H1 (cell line): ENCODE results near the gene LPP. TPM values are rescaled to one million over a fixed set of nuclear protein-coding genes. Genes with fewer than 3 reads are reported as not detected.

ENCODE experiments used
- CTCF ChIA-PET: fragments of 300-600 bp; sonication (Branson Sonifier 250); formaldehyde crosslinking; loops from one replicate; lab custom pipeline; 2021; ENCODE audit not compliant: partially characterized antibody; lab: Charles Lee
- POLR2A ChIA-PET: fragments of 300-600 bp; sonication (Branson Sonifier 250); formaldehyde crosslinking; loops from one replicate; lab custom pipeline; 2021; ENCODE audit warnings: inconsistent platforms; ENCODE audit not compliant: partially characterized antibody; lab: Charles Lee
- DNase-seq, 2 experiments: peaks; one replicate each; pipeline versions ENCODE4 v3.0.0 to v3.0.0-alpha.2; 2010 to 2022; ENCODE audit warnings: low spot score in 2 of 2, low read depth in 1 of 2, mixed read lengths in 1 of 2
- FAIRE-seq: peaks from 2 replicates; lab custom pipeline; 2011; peaks lifted over from hg19 to GRCh38; lab: Jason Lieb, UNC
- H2AFZ ChIP-seq: 2 replicates; pipeline ENCODE4 v1.8.1; 2012; ENCODE audit warnings: low read length, inconsistent platforms
- H2AK5ac ChIP-seq: 2 replicates; pipeline ENCODE4 v1.6.1; 2013; ENCODE audit warnings: low read depth, low read length
- H2BK120ac ChIP-seq: replicated peaks from 2 replicates; pipeline ENCODE3; 2013; ENCODE audit warnings: low read depth, low read length, inconsistent platforms
- H2BK12ac ChIP-seq: 2 replicates; pipeline ENCODE4 v1.6.1; 2013; ENCODE audit warnings: low read depth, low read length
- H2BK15ac ChIP-seq: 2 replicates; pipeline ENCODE4 v1.6.1; 2013; ENCODE audit warnings: low read length
- H2BK20ac ChIP-seq: 2 replicates; pipeline ENCODE4 v1.6.1; 2013; ENCODE audit warnings: low read length
- H2BK5ac ChIP-seq: 2 replicates; pipeline ENCODE4 v1.6.1; 2013; ENCODE audit warnings: low read depth, low read length
- H3K14ac ChIP-seq: 2 replicates; pipeline ENCODE4 v1.6.1; 2013; ENCODE audit warnings: inconsistent platforms; ENCODE audit not compliant: insufficient read length
- H3K18ac ChIP-seq: 2 replicates; pipeline ENCODE4 v1.6.1; 2013; ENCODE audit warnings: low read length; ENCODE audit errors: extremely low read depth
- H3K23ac ChIP-seq: 2 replicates; pipeline ENCODE4 v1.6.1; 2013; ENCODE audit warnings: inconsistent platforms; ENCODE audit not compliant: insufficient read length
- H3K23me2 ChIP-seq: 2 replicates; pipeline ENCODE4 v1.6.1; 2013; ENCODE audit warnings: low read depth, low read length
- H3K27ac ChIP-seq: 2 replicates; pipeline ENCODE4 v1.6.1; 2011; ENCODE audit warnings: low read depth, low read length, inconsistent platforms
- H3K27me3 ChIP-seq, 4 experiments: replicated peaks in 1 of 4; 1 replicate in 1 of 4; 2 replicates in 3 of 4; pipeline versions ENCODE4 v1.6.1 to v1.8.1; 2011 to 2013; ENCODE audit warnings: low read length in 3 of 4, mild to moderate bottlenecking in 3 of 4, inconsistent platforms in 2 of 4, mixed read lengths in 2 of 4, moderate library complexity in 1 of 4; ENCODE audit not compliant: control insufficient read depth in 3 of 4, insufficient read depth in 3 of 4; ENCODE audit errors: extremely low read depth in 1 of 4
- H3K36me3 ChIP-seq, 4 experiments: 2 replicates each; pipeline versions ENCODE4 v1.6.1 to v1.8.1; 2011 to 2013; ENCODE audit warnings: mild to moderate bottlenecking in 4 of 4, low read length in 3 of 4, moderate library complexity in 2 of 4, control low read depth in 1 of 4, inconsistent platforms in 1 of 4; ENCODE audit not compliant: insufficient read depth in 4 of 4, control insufficient read depth in 2 of 4
- H3K4ac ChIP-seq: replicated peaks from 2 replicates; pipeline ENCODE3; 2013; ENCODE audit warnings: low read length, low read depth, mixed read lengths, inconsistent platforms; ENCODE audit not compliant: insufficient read length
- H3K4me1 ChIP-seq, 4 experiments: replicated peaks in 1 of 4; 1 replicate in 1 of 4; 2 replicates in 3 of 4; pipeline versions ENCODE4 v1.6.1 to v1.8.1; 2011 to 2013; ENCODE audit warnings: low read length in 3 of 4, inconsistent platforms in 2 of 4, mixed read lengths in 1 of 4; ENCODE audit not compliant: insufficient read depth in 4 of 4, control insufficient read depth in 3 of 4
- H3K4me2 ChIP-seq, 2 experiments: 2 replicates each; pipeline versions ENCODE4 v1.6.1 to v1.8.1; 2011 to 2013; ENCODE audit warnings: low read depth in 2 of 2, low read length in 2 of 2, control low read depth in 1 of 2, inconsistent platforms in 1 of 2, mild to moderate bottlenecking in 1 of 2; ENCODE audit not compliant: insufficient read depth in 1 of 2
- H3K4me3 ChIP-seq, 4 experiments: fragments of 200-600, 300-600 bp in 1 of 4; sonication (generic), shearing (Covaris generic), sonication (Bioruptor Twin) in 1 of 4; 2 replicates each; pipeline versions ENCODE4 v1.5.1 to v1.8.1; 2011 to 2016; ENCODE audit warnings: low read length in 4 of 4, low read depth in 3 of 4, control low read depth in 2 of 4, inconsistent platforms in 2 of 4, mild to moderate bottlenecking in 2 of 4, mixed read lengths in 1 of 4, moderate library complexity in 1 of 4; ENCODE audit not compliant: insufficient read depth in 2 of 4; ENCODE audit errors: extremely low read depth in 1 of 4
- H3K56ac ChIP-seq: replicated peaks from 2 replicates; pipeline ENCODE3; 2013; ENCODE audit warnings: low read depth, mild to moderate bottlenecking, mixed read lengths, low read length, inconsistent platforms; ENCODE audit not compliant: insufficient read length
- H3K79me1 ChIP-seq: 2 replicates; pipeline ENCODE4 v1.6.1; 2013; ENCODE audit warnings: low read depth, low read length, control low read depth
- H3K79me2 ChIP-seq, 2 experiments: 2 replicates each; pipeline versions ENCODE4 v1.6.1 to v1.8.1; 2012 to 2013; ENCODE audit warnings: low read length in 2 of 2, mild to moderate bottlenecking in 2 of 2, inconsistent platforms in 1 of 2; ENCODE audit not compliant: insufficient read depth in 2 of 2, control insufficient read depth in 1 of 2
- H3K9ac ChIP-seq, 4 experiments: replicated peaks in 1 of 4; 1 replicate in 1 of 4; 2 replicates in 3 of 4; pipeline versions ENCODE4 v1.6.1 to v1.8.1; 2011 to 2013; ENCODE audit warnings: low read depth in 3 of 4, low read length in 3 of 4, control low read depth in 2 of 4, mild to moderate bottlenecking in 2 of 4, moderate library complexity in 2 of 4, inconsistent platforms in 1 of 4; ENCODE audit errors: extremely low read depth in 1 of 4
- H3K9me3 ChIP-seq, 2 experiments: 2 replicates each; pipeline versions ENCODE4 v1.6.1 to v1.8.1; 2012 to 2013; ENCODE audit warnings: mild to moderate bottlenecking in 2 of 2, moderate library complexity in 2 of 2, control low read depth in 1 of 2, inconsistent platforms in 1 of 2, low read depth in 1 of 2, low read length in 1 of 2, mixed read lengths in 1 of 2; ENCODE audit not compliant: insufficient read depth in 2 of 2
- H4K20me1 ChIP-seq, 2 experiments: replicated peaks in 1 of 2; 2 replicates each; pipeline versions ENCODE3 to v1.8.1; 2011 to 2013; ENCODE audit warnings: inconsistent platforms in 2 of 2, low read length in 2 of 2, mild to moderate bottlenecking in 1 of 2; ENCODE audit not compliant: insufficient read depth in 2 of 2, control insufficient read depth in 1 of 2
- H4K5ac ChIP-seq: 2 replicates; pipeline ENCODE4 v1.6.1; 2013; ENCODE audit warnings: low read length, low read depth, mixed read lengths, inconsistent platforms; ENCODE audit not compliant: insufficient read length
- H4K8ac ChIP-seq: 2 replicates; pipeline ENCODE4 v1.8.0; 2013; ENCODE audit warnings: mild to moderate bottlenecking, moderate library complexity, low read length, inconsistent platforms; ENCODE audit not compliant: insufficient read depth; ENCODE audit errors: extremely low read depth
- H4K91ac ChIP-seq: replicated peaks from 2 replicates; pipeline ENCODE3; 2013; ENCODE audit warnings: low read length, mixed read lengths, inconsistent platforms; ENCODE audit not compliant: insufficient read length
- ASH2L ChIP-seq: fragments of 200-600, 300-600 bp; sonication (generic); IDR thresholded peaks from one replicate; pipeline ENCODE4 v1.7.1; 2017; ENCODE audit warnings: low read length
- JUND ChIP-seq: IDR thresholded peaks from 2 replicates; pipeline ENCODE4 v1.6.1; 2011; ENCODE audit warnings: mild to moderate bottlenecking, improper control_type of control experiment, low read length
- KDM5A ChIP-seq: fragments of 200-600 bp; IDR thresholded peaks from 2 replicates; pipeline ENCODE4 v1.7.1; 2012; ENCODE audit warnings: mild to moderate bottlenecking, low read length, inconsistent platforms, mixed read lengths
- POU5F1 ChIP-seq: IDR thresholded peaks from 2 replicates; pipeline ENCODE4 v1.6.1; 2011; ENCODE audit warnings: low read depth, mild to moderate bottlenecking, low read length, moderate library complexity
- RAD21 ChIP-seq, 2 experiments: IDR thresholded peaks in 1 of 2; conservative IDR thresholded peaks in 1 of 2; 2 replicates each; pipeline ENCODE4 v1.6.1; 2011; ENCODE audit warnings: low read depth in 2 of 2, low read length in 2 of 2, improper control_type of control experiment in 1 of 2, inconsistent platforms in 1 of 2, mild to moderate bottlenecking in 1 of 2, moderate library complexity in 1 of 2
- RNF2 ChIP-seq: fragments of 200-900, 300-1000 bp; sonication (generic); IDR thresholded peaks from 2 replicates; pipeline ENCODE4 v1.7.1; 2016; ENCODE audit warnings: borderline replicate concordance, low read depth, mild to moderate bottlenecking, antibody characterized with exemption, low read length; ENCODE audit not compliant: poor library complexity, severe bottlenecking; ENCODE audit errors: missing control alignments
- SIN3A ChIP-seq, 2 experiments: IDR thresholded peaks in 1 of 2; conservative IDR thresholded peaks in 1 of 2; 2 replicates each; pipeline ENCODE4 v1.6.1; 2011 to 2012; ENCODE audit warnings: low read length in 2 of 2, improper control_type of control experiment in 1 of 2, low read depth in 1 of 2, mild to moderate bottlenecking in 1 of 2
- SP4 ChIP-seq: IDR thresholded peaks from 2 replicates; pipeline ENCODE4 v1.6.1; 2012; ENCODE audit warnings: low read length, inconsistent platforms
- SRF ChIP-seq: IDR thresholded peaks from 2 replicates; pipeline ENCODE4 v1.6.1; 2011; ENCODE audit warnings: mild to moderate bottlenecking, low read depth, low read length, moderate library complexity
- TCF12 ChIP-seq: IDR thresholded peaks from 2 replicates; pipeline ENCODE4 v1.6.1; 2011; ENCODE audit warnings: low read depth, mild to moderate bottlenecking, low read length
- WGBS, 2 experiments: shearing (Covaris generic) in 1 of 2; methylation state at CpG; one replicate each; pipeline versions ENCODE4 v1.1.6 to v1.1.7; 2013 to 2015; ENCODE audit warnings: low lambda C conversion rate in 2 of 2, mixed read lengths in 2 of 2, inconsistent platforms in 1 of 2, low coverage in 1 of 2, missing lambda C conversion rate in 1 of 2; ENCODE audit not compliant: insufficient replicate concordance in 2 of 2, insufficient coverage in 1 of 2, insufficient read length in 1 of 2; ENCODE audit errors: extremely low coverage in 1 of 2, missing lambda C conversion rate in 1 of 2; 5-methylcytosine and 5-hydroxymethylcytosine counted together
- polyA plus RNA-seq, 7 experiments: library from polyadenylated mRNA; depleted of rRNA in 3 of 7; stranded (reverse) in 5 of 7; unstranded in 2 of 7; fragments of >200 nt in 5 of 7; fragments of 200-250 nt in 2 of 7; gene quantifications; 1 replicate in 5 of 7; 2 replicates in 1 of 7; 4 replicates in 1 of 7; pipeline versions ENCODE4 v1.2.1 to v1.2.3, GENCODE V29; 2011 to 2013; ENCODE audit warnings: missing spikeins in 2 of 7, mixed read lengths in 2 of 7
- total RNA-seq: library from RNA; stranded (reverse); fragmentation: NEBNext Ultra II Directional; extraction: Animal tissue kit (Norgen Biotek cat#: 25700); gene quantifications from 2 replicates; pipeline ENCODE4 v1.2.1, GENCODE V29; 2021

LPP gene
- total and polyA plus RNA-seq, 2 of the 8 experiments (the other 6 are each of a cell fraction or from before 2014, with no cell fraction given): 10.0 to 53.3 TPM

GRCh38 chr3:188200481-188200880 is 46.5 kb downstream of the LPP start:
- Histone ChIP-seq H4K20me1 (peaks cover 0 to 4% of the 10 kb centered on the region in 2 experiments), H2BK15ac (no peak overlapping the region), H3K79me2 (peaks cover 0 to 23% of the 10 kb centered on the region in 2 experiments; a peak in 2 of 4 replicates), H2BK20ac (no peak overlapping the region), H4K5ac (no peak overlapping the region), H2BK120ac (no peak overlapping the region), H3K9me3 (no peaks in the 10 kb centered on the region), H2AK5ac (no peak overlapping the region), H3K56ac (no peak overlapping the region), H3K18ac (no peak overlapping the region), H3K9ac (no peak overlapping the region), H3K4me3 (no peak overlapping the region), H3K14ac (no peak overlapping the region), H3K36me3 (no peaks in the 10 kb centered on the region), H3K4me2 (no peak overlapping the region), H3K4ac (no peak overlapping the region), H3K27me3 (no peaks in the 10 kb centered on the region), H3K23ac (no peak overlapping the region), H4K8ac (no peak overlapping the region), H2AFZ (no peak overlapping the region), H3K27ac (no peak overlapping the region), H3K4me1 (peaks cover 0 to 6% (median 4%) of the 10 kb centered on the region in 4 experiments; a peak in 3 of 7 replicates), H2BK12ac (no peak overlapping the region), H2BK5ac (no peak overlapping the region), H3K79me1 (peaks cover 3% of the 10 kb centered on the region; the same call in 1 of the 2 replicates), H4K91ac (no peak overlapping the region), H3K23me2 (no peaks in the 10 kb centered on the region)
- WGBS, 2 experiments: 97% methylated on average over 2 of the region's 2 CpGs; no CpG with 5 or more reads in 1 of the 2 experiments
- CTCF ChIA-PET: interaction anchor here (0.6 to 1.1 kb wide), 2 partner anchors 217 to 460 kb away, joined by 3 read pairs; no protein-coding TSS in a partner anchor
- POLR2A ChIA-PET: no interaction called here
- DNase-seq: no peak
- no peak for FAIRE-seq
- no peak for TF ChIP-seq SP4
- TF ChIP-seq RAD21 (IDR thresholded peaks at IDR 0.05 in 1 of 2, conservative IDR thresholded peaks at IDR 0.05 in 1 of 2; ENCODE audit: low read depth in 2 of 2, low read length in 2 of 2): no peak
- TF ChIP-seq POU5F1: no peak
- no peak for TF ChIP-seq SIN3A (conservative IDR thresholded peaks at IDR 0.05 in 1 of 2, IDR thresholded peaks at IDR 0.05 in 1 of 2; ENCODE audit: low read depth in 1 of 2, low read length in 2 of 2)
- TF ChIP-seq ASH2L: no peak
- no peak for TF ChIP-seq KDM5A
- TF ChIP-seq SRF: no peak
- TF ChIP-seq TCF12: no peak
- no peak for TF ChIP-seq RNF2
- TF ChIP-seq JUND: no peak
